WTC11 (cell line): Measurements from ENCODE around the gene WDR27.

Source experiments
- CBFB ChIP-seq: sonication (generic); formaldehyde crosslinking; IDR thresholded peaks from 2 replicates; pipeline ENCODE4 v1.8.1; 2022; ENCODE audit warnings: mild to moderate bottlenecking, low read depth, missing genetic modification reagents
- CREB1 ChIP-seq: sonication (generic); formaldehyde crosslinking; IDR thresholded peaks from 2 replicates; pipeline ENCODE4 v1.8.0; 2023; ENCODE audit warnings: mild to moderate bottlenecking, missing genetic modification reagents
- CTCF ChIP-seq: fragments of 200-600 bp; IDR thresholded peaks from 2 replicates; pipeline ENCODE4 v1.8.0; 2022; ENCODE audit warnings: antibody characterized with exemption
- FOXK1 ChIP-seq: sonication (generic); formaldehyde crosslinking; IDR thresholded peaks from 2 replicates; pipeline ENCODE4 v1.8.0; 2022; ENCODE audit warnings: mild to moderate bottlenecking, moderate library complexity, missing genetic modification reagents
- FOXP4 ChIP-seq: sonication (generic); formaldehyde crosslinking; IDR thresholded peaks from 2 replicates; pipeline ENCODE4 v1.8.0; 2022; ENCODE audit warnings: mild to moderate bottlenecking, missing genetic modification reagents
- MAX ChIP-seq: sonication (generic); formaldehyde crosslinking; IDR thresholded peaks from 2 replicates; pipeline ENCODE4 v1.8.0; 2022; ENCODE audit warnings: mild to moderate bottlenecking, missing genetic modification reagents
- NFYB ChIP-seq: sonication (generic); formaldehyde crosslinking; conservative IDR thresholded peaks from 2 replicates; pipeline ENCODE4 v1.8.0; 2022; ENCODE audit warnings: low read depth, missing genetic modification reagents
- SP1 ChIP-seq: sonication (generic); formaldehyde crosslinking; conservative IDR thresholded peaks from 2 replicates; pipeline ENCODE4 v1.8.1; 2022; ENCODE audit warnings: missing genetic modification reagents
- USF2 ChIP-seq: sonication (generic); formaldehyde crosslinking; IDR thresholded peaks from 2 replicates; pipeline ENCODE4 v1.8.1; 2023; ENCODE audit warnings: mild to moderate bottlenecking, missing genetic modification reagents, moderate library complexity

GRCh38 chr6:169720207-169720855, 18.5 kb upstream of the WDR27 start:
- no peak for TF ChIP-seq MAX
- TF ChIP-seq CTCF = no peak
- no peak for TF ChIP-seq CREB1 (CRISPR knock-in tag)
- TF ChIP-seq FOXK1 (CRISPR knock-in tag) = no peak
- TF ChIP-seq FOXP4 = no peak
- no peak for TF ChIP-seq SP1 (CRISPR knock-in tag)
- TF ChIP-seq NFYB (CRISPR knock-in tag) = no peak
- no peak for TF ChIP-seq USF2 (CRISPR knock-in tag)
- no peak for TF ChIP-seq CBFB (CRISPR knock-in tag)
